Adrenal gland (tissue), 12 donors: Measurements from ENCODE around the gene CELSR3. TPM values are rescaled to one million over a fixed set of nuclear protein-coding genes. Genes with fewer than 3 reads are reported as not detected.

ENCODE experiments used
- DNase-seq, 7 donors: peaks; one replicate each; pipeline ENCODE4 v3.0.0-alpha.2; 2019 to 2020
- H3K27ac ChIP-seq, 5 donors: fragments of 200-600 bp; sonication (generic) in 4 of 5; 1 replicate in 3 of 5; 2 replicates in 2 of 5; pipeline versions ENCODE4 v1.5.1 to v1.8.0; 2016 to 2020; ENCODE audit warnings: mild to moderate bottlenecking in 1 of 5
- H3K27me3 ChIP-seq: fragments of 200-600 bp; 2 replicates; pipeline ENCODE4 v1.8.0; 2021
- H3K36me3 ChIP-seq, 2 donors: fragments of 200-600 bp; replicated peaks in 1 of 2; 1 replicate in 1 of 2; 2 replicates in 1 of 2; pipeline versions ENCODE4 v1.5.1 to v1.8.0; 2018 to 2022
- H3K4me1 ChIP-seq, 2 donors: fragments of 200-600 bp; replicated peaks in 1 of 2; 1 replicate in 1 of 2; 2 replicates in 1 of 2; pipeline versions ENCODE4 v1.5.1 to v1.8.0; 2018 to 2021
- H3K4me3 ChIP-seq, 4 donors: fragments of 200-600 bp; sonication (generic) in 3 of 4; one replicate each; pipeline ENCODE4 v1.5.1; 2016 to 2018
- H3K9me3 ChIP-seq, 3 donors: fragments of 200-600 bp; sonication (generic) in 1 of 3; replicated peaks in 1 of 3; 1 replicate in 2 of 3; 2 replicates in 1 of 3; pipeline versions ENCODE4 v1.5.1 to v1.8.0; 2016 to 2021
- POLR2A ChIP-seq, 2 donors: fragments of 450-650 bp; IDR thresholded peaks; one replicate each; pipeline ENCODE4 v1.6.1; 2017; ENCODE audit warnings: antibody characterized with exemption in 2 of 2, mild to moderate bottlenecking in 2 of 2, moderate library complexity in 1 of 2
- WGBS, 4 donors: extraction: QIAGEN DNeasy Blood & Tissue Kit in 2 of 4; methylation state at CpG; one replicate each; pipeline versions ENCODE4 v1.1.5 to v1.1.7; 2013 to 2017; 5-methylcytosine and 5-hydroxymethylcytosine counted together
- intact Hi-C, 2 donors: fragments of 100-400 bp; cut with DNase I; formaldehyde crosslinking; loops; one replicate each; pipeline versions ENCODE4 v1.14.1 to v1.15.0; 2022 to 2023
- polyA plus RNA-seq, 3 donors: library from polyadenylated mRNA; stranded (reverse); fragments of 200-250 nt in 2 of 3; fragments of 350-450 nt in 1 of 3; fragmentation: Illumina TruSeq in 1 of 3; extraction: RNeasy Lipid Tissue Mini Kit (QIAGEN cat#74804) in 1 of 3; gene quantifications; one replicate each; pipeline ENCODE4 v1.2.3, GENCODE V29; 2013 to 2014
- total RNA-seq, 9 donors: library from RNA; depleted of rRNA in 4 of 9; stranded (reverse); fragments of >200 nt in 4 of 9; fragments of 120-200 nt in 1 of 9; fragmentation: NEBNext Ultra II Directional in 1 of 9; extraction: Animal tissue kit (Norgen Biotek cat#: 25700) in 1 of 9; gene quantifications; one replicate each; pipeline versions ENCODE4 v1.1.0 to v1.2.4, GENCODE V29; 2013 to 2023
- TF ChIP-seq, protein P1 (sequence below), 6 experiments: fragments of 450-650 bp in 4 of 6; fragments of 200-600 bp in 2 of 6; sonication (generic) in 1 of 6; IDR thresholded peaks; 1 replicate in 5 of 6; 2 replicates in 1 of 6; pipeline versions ENCODE4 v1.5.1 to v1.8.0; 2016 to 2021; ENCODE audit warnings: antibody characterized with exemption in 6 of 6, mild to moderate bottlenecking in 2 of 6, moderate library complexity in 1 of 6
- donor health status: healthy with polysubstance abuse.
- donor health status: Bipolar disorder and iron deficiency.
- donor health status: DM: yes; HTN: yes; CAD: no.
- donor health status: DM: no; HTN: no; CAD: no.
- donor health status: DM: no; HTN: no; CAD: no.
- donor health status: DM: yes; HTN: yes; CAD: no.

CELSR3 gene
- total and polyA plus RNA-seq, 12 donors = 0.78 to 23.5 (median 1.9) TPM

GRCh38 chr3:48678566-48679380 is 16.1 kb upstream of the CELSR3 start:
- no peak for DNase-seq

DNA sequence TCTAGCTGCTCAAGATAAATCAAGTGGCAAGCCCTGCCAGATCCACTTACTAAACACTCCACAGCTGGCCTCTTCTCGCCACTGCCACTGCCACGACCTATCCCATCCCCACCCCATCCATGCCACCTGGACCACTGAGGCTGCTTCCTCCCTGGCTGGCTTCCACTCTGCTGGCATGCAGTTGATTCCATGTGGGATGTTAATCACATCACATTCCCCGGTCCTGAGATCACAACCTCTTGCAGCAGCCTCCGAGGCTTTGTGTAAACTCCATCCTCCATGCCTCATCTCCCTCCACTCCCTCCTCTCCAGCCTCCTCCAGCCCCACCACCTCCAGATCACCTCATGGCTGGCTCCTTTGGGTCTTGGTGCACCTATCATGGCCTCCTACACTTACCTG is 15.4 kb upstream of the CELSR3 start:
- TF ChIP-seq POLR2A (IDR thresholded peaks at IDR 0.05) = no peak
- TF ChIP-seq, protein P1, sequence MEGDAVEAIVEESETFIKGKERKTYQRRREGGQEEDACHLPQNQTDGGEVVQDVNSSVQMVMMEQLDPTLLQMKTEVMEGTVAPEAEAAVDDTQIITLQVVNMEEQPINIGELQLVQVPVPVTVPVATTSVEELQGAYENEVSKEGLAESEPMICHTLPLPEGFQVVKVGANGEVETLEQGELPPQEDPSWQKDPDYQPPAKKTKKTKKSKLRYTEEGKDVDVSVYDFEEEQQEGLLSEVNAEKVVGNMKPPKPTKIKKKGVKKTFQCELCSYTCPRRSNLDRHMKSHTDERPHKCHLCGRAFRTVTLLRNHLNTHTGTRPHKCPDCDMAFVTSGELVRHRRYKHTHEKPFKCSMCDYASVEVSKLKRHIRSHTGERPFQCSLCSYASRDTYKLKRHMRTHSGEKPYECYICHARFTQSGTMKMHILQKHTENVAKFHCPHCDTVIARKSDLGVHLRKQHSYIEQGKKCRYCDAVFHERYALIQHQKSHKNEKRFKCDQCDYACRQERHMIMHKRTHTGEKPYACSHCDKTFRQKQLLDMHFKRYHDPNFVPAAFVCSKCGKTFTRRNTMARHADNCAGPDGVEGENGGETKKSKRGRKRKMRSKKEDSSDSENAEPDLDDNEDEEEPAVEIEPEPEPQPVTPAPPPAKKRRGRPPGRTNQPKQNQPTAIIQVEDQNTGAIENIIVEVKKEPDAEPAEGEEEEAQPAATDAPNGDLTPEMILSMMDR (IDR thresholded peaks at IDR 0.05) = no peak
- no peak overlapping the region for H3K4me3 ChIP-seq
- no peaks in the 10 kb centered on the region for H3K27me3 ChIP-seq
- intact Hi-C loops = no loop called here
- H3K4me1 ChIP-seq = peaks cover 0 to 4% of the 10 kb centered on the region in 2 donors
- no peaks in the 10 kb centered on the region for H3K9me3 ChIP-seq
- no peak for DNase-seq
- 76 to 86% (median 83%) methylated on average over 4 of the region's 4 CpGs for WGBS, 4 donors
- H3K36me3 ChIP-seq = peaks cover 0 to 65% of the 10 kb centered on the region in 2 donors
- H3K27ac ChIP-seq = no peak overlapping the region

More at GRCh38 chr3:48678566-48679380, 16.1 kb upstream of the CELSR3 start:
- H3K9me3 ChIP-seq = no peaks in the 10 kb centered on the region
- TF ChIP-seq, protein P1 (IDR thresholded peaks at IDR 0.05) = no peak
- no peak for TF ChIP-seq POLR2A (IDR thresholded peaks at IDR 0.05)
- no peaks in the 10 kb centered on the region for H3K27me3 ChIP-seq
- peaks cover 7 to 10% of the 10 kb centered on the region in 2 donors for H3K4me1 ChIP-seq
- H3K36me3 ChIP-seq = peaks cover 0 to 65% of the 10 kb centered on the region in 2 donors
- H3K27ac ChIP-seq = no peak overlapping the region
- H3K4me3 ChIP-seq = no peak overlapping the region
- WGBS, 4 donors = 93 to 97% (median 94%) methylated on average over 20 to 24 of the region's 24 CpGs
- intact Hi-C loops = no loop called here

- H3K9me3 ChIP-seq = no peaks in the 10 kb centered on the region
- intact Hi-C loops = no loop called here
- H3K27me3 ChIP-seq = no peaks in the 10 kb centered on the region
- TF ChIP-seq POLR2A (IDR thresholded peaks at IDR 0.05) = no peak
- TF ChIP-seq, protein P1 (IDR thresholded peaks at IDR 0.05) = no peak
- DNase-seq = no peak
- no peak overlapping the region for H3K27ac ChIP-seq
- no peak overlapping the region for H3K4me3 ChIP-seq
- no peaks in the 10 kb centered on the region for H3K4me1 ChIP-seq
- peaks cover 0 to 42% of the 10 kb centered on the region in 2 donors for H3K36me3 ChIP-seq
- WGBS, 4 donors = 90 to 100% (median 93%) methylated on average over 7 to 9 of the region's 9 CpGs
Measured at GRCh38 chr3:48674505-48674904, 11.8 kb upstream of the CELSR3 start.

GRCh38 chr3:48672522-48672921 is 9.8 kb upstream of the CELSR3 start:
- H3K9me3 ChIP-seq = no peaks in the 10 kb centered on the region
- 40 to 67% (median 44%) methylated on average over 1 of the region's 1 CpG for WGBS, 4 donors
- TF ChIP-seq, protein P1 (IDR thresholded peaks at IDR 0.05) = no peak
- no peak for DNase-seq
- no peaks in the 10 kb centered on the region for H3K27me3 ChIP-seq
- H3K4me1 ChIP-seq = no peaks in the 10 kb centered on the region
- peaks cover 0 to 22% of the 10 kb centered on the region in 2 donors for H3K36me3 ChIP-seq
- no peak overlapping the region for H3K4me3 ChIP-seq
- intact Hi-C loops = no loop called here
- no peak overlapping the region for H3K27ac ChIP-seq
